GM19328 (cell line): ENCODE results near the gene FSTL4.
"Not testable (repeated sequence)": the region's sequence is repeated elsewhere in the genome, so short reads cannot be mapped to it uniquely, and the experiment has no call there.

Experiments
- ATAC-seq: cut with Tn5 transposase; IDR thresholded peaks from one replicate; pipeline ENCODE4 v1.9.1; 2021; ENCODE audit warnings: mild to moderate bottlenecking, moderate library complexity; ENCODE audit not compliant: unreplicated experiment

Gene FSTL4

GRCh38 chr5:133559960-133560359 lies 52.4 kb downstream of the FSTL4 start:
- ATAC-seq: no peak

- ATAC-seq: no peak
These were observed 55.8 kb downstream of the FSTL4 start for GRCh38 chr5:133556551-133556950.

- no peak for ATAC-seq
These were observed 58.1 kb downstream of the FSTL4 start for GRCh38 chr5:133554279-133554678.

GRCh38 chr5:133552925-133553525 lies 59.3 kb downstream of the FSTL4 start:
- no peak for ATAC-seq

- no peak for ATAC-seq
These were observed 65.8 kb downstream of the FSTL4 start for GRCh38 chr5:133546500-133546899.

GRCh38 chr5:133544346-133544745 lies 68.0 kb downstream of the FSTL4 start:
- ATAC-seq: no peak

GRCh38 chr5:133539818-133540217 lies 72.5 kb downstream of the FSTL4 start:
- ATAC-seq: no peak

GRCh38 chr5:133538718-133539117 lies 73.6 kb downstream of the FSTL4 start:
- no peak for ATAC-seq

- ATAC-seq: not testable (repeated sequence)
These were observed 77.0 kb downstream of the FSTL4 start for GRCh38 chr5:133535241-133535929.

- ATAC-seq: no peak
These were observed 77.8 kb downstream of the FSTL4 start for GRCh38 chr5:133534566-133534965.

GRCh38 chr5:133533541-133533940 lies 78.8 kb downstream of the FSTL4 start:
- ATAC-seq: no peak

- ATAC-seq: no peak
These were observed 80.7 kb downstream of the FSTL4 start for GRCh38 chr5:133531594-133531993.

GRCh38 chr5:133531178-133531577 lies 81.2 kb downstream of the FSTL4 start:
- no peak for ATAC-seq

- ATAC-seq: no peak
These were observed 82.1 kb downstream of the FSTL4 start for GRCh38 chr5:133530270-133530669.

GRCh38 chr5:133528841-133529240 lies 83.5 kb downstream of the FSTL4 start:
- ATAC-seq: no peak

- no peak for ATAC-seq
These were observed 85.0 kb downstream of the FSTL4 start for GRCh38 chr5:133527311-133527710.

- ATAC-seq: no peak
These were observed 86.0 kb downstream of the FSTL4 start for GRCh38 chr5:133526368-133526767.

GRCh38 chr5:133525126-133525525 lies 87.2 kb downstream of the FSTL4 start:
- no peak for ATAC-seq

GRCh38 chr5:133524666-133525065 lies 87.7 kb downstream of the FSTL4 start:
- no peak for ATAC-seq

GRCh38 chr5:133523961-133524586 lies 88.3 kb downstream of the FSTL4 start:
- no peak for ATAC-seq

GRCh38 chr5:133523013-133523658 lies 89.2 kb downstream of the FSTL4 start:
- no peak for ATAC-seq

GRCh38 chr5:133521801-133522200 lies 90.5 kb downstream of the FSTL4 start:
- ATAC-seq: no peak
